Cerebellar nuclear complex (tissue), 1 donor: ENCODE data around the gene RAB5A.
"Not testable (repeated sequence)": the region's sequence is repeated elsewhere in the genome, so short reads cannot be mapped to it uniquely, and the experiment has no call there.

Experiments
- DNase-seq, 2 experiments: peaks; one replicate each; lab custom pipeline; 2025; lab: John Stamatoyannopoulos, UW

The RAB5A gene

GRCh38 chr3:20023623-20024405 is 76.9 kb downstream of the RAB5A start:
- no peak for DNase-seq

- no peak for DNase-seq
These were observed 80.2 kb downstream of the RAB5A start for GRCh38 chr3:20027136-20027535.

GRCh38 chr3:20028905-20029331 is 82.0 kb downstream of the RAB5A start:
- no peak for DNase-seq

GRCh38 chr3:20031939-20032338 is 85.0 kb downstream of the RAB5A start:
- DNase-seq, result not testable (repeated sequence)
